ENCODE measurements around the gene CHD3. TPM values are rescaled to one million over a fixed set of nuclear protein-coding genes. Genes with fewer than 3 reads are reported as not detected.

Gene CHD3
- total RNA-seq, 1 donor from 2014 or later, result 128 TPM

DNA sequence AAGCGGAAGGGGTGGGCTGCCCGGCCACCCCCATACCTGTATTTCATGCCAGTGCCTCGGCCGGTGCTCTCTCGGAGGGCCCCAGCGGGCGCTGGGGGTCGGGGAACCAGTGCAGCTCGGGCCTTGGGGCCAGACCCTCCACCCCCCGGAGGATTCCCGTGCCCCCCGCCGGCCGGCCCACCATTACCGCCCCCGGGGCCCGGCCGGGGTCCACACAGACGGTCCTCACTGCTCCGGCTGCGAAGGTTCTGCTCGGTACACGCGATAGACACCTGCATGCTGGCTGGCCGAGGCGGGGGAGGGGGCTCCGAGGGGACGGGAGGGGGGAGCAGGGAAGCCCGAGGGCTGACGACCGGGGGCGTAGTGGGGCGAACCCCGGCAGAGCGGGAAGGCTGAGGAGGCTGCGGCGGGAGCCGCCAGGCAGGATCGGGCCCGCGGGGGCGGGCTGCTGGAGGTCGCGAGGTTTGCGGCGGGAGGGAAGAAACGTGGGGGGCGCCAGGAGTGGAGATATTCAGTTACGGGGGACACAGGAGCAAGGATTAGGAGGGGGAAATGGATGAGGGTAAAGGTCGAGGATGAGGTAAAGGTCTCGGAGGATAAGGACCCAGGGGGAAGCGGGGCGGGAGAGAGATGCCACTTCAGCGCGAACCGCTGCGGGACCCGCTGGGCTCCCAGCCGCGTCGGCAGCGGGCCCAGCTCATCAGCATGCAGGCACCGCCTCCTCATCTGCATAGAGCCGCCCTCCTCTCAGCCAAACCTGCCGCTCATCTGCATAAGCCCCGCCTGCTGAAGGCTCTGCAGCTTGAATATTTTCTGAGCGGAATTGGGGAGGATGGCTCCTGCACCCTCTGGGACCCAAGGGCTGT, 40.8 kb downstream of the CHD3 start, which contains the start of gene KCNAB3:
TSS of gene KCNAB3 (minus strand) at position 699 of the 866 bp plus-strand sequence. CDS start at position 278, 421 bp downstream.
- Histone ChIP-seq H3K9me3 (no peaks in the 10 kb centered on the region), H3K27me3 (no peaks in the 10 kb centered on the region), H3K4me1 (peaks cover 44% of the 10 kb centered on the region), H3K27ac (no peak within 1 kb of the TSS), H3K4me3 (peak within 1 kb of the TSS in 1 of 2 donors; percentile 24), H3K36me3 (no peaks in the 10 kb centered on the region)
- no peak for TF ChIP-seq POLR2A (IDR thresholded peaks at IDR 0.05)
- TF ChIP-seq, protein P1, sequence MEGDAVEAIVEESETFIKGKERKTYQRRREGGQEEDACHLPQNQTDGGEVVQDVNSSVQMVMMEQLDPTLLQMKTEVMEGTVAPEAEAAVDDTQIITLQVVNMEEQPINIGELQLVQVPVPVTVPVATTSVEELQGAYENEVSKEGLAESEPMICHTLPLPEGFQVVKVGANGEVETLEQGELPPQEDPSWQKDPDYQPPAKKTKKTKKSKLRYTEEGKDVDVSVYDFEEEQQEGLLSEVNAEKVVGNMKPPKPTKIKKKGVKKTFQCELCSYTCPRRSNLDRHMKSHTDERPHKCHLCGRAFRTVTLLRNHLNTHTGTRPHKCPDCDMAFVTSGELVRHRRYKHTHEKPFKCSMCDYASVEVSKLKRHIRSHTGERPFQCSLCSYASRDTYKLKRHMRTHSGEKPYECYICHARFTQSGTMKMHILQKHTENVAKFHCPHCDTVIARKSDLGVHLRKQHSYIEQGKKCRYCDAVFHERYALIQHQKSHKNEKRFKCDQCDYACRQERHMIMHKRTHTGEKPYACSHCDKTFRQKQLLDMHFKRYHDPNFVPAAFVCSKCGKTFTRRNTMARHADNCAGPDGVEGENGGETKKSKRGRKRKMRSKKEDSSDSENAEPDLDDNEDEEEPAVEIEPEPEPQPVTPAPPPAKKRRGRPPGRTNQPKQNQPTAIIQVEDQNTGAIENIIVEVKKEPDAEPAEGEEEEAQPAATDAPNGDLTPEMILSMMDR (IDR thresholded peaks at IDR 0.05), result no peak
- TF ChIP-seq POLR2AphosphoS5 (IDR thresholded peaks at IDR 0.05; ENCODE audit: insufficient read depth in 1 of 2, low read depth in 1 of 2), result no peak
- DNase-seq (ENCODE audit: extremely low spot score in 2 of 2), result no peak
- intact Hi-C loops (cut with DNase I), result no loop called here

DNA sequence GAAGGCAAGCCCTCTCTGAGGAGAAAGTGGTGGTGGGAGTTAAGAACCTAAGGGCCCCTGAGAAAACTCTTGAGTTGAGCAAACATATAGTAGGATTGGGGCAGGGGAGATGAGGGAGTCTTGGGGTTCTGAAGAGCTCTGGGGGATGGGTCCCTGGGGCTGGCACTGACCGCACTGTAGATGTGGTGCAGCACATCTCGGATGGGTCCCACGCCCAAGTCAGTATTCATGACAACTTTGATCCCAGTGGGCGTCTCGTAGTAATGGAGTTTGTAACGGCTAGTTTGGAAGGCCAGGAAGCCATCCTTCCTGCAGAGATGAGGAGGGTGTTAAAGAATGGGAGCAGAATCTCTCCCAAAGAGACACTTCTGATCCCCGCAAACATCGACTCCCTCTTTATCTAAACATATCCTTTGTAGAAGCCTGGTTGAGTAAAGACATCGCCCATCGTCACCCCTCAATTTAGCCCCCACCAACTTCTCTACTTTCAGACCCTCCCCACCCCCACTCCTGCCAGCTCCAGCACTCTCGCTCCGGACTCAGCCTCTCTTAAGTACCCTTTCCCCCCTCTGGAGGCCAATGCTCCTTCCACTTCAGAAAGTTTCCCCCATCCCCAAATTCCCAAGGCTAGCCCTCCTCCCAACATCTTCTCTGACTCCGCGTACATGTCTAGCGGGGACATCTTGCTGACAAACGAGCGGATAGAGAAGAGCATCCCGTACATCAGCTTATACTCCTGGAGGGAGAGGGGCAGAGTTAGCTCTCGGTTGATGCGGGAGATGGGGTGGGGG, 42.4 kb downstream of the CHD3 start:
- TF ChIP-seq POLR2A (IDR thresholded peaks at IDR 0.05) (no peak), POLR2AphosphoS5 (IDR thresholded peaks at IDR 0.05; ENCODE audit: insufficient read depth in 1 of 2, low read depth in 1 of 2) (no peak)
- TF ChIP-seq, protein P1 (IDR thresholded peaks at IDR 0.05), result no peak
- H3K4me3 ChIP-seq, result peak overlapping the region; percentile 71 to 88
- peaks cover 46% of the 10 kb centered on the region for H3K4me1 ChIP-seq
- intact Hi-C loops (cut with DNase I), result no loop called here
- H3K27me3 ChIP-seq, result no peaks in the 10 kb centered on the region
- DNase-seq (ENCODE audit: extremely low spot score in 2 of 2), result no peak
- H3K27ac ChIP-seq, result peak overlapping the region; percentile 89
- no peaks in the 10 kb centered on the region for H3K9me3 ChIP-seq
- H3K36me3 ChIP-seq, result no peaks in the 10 kb centered on the region

DNA sequence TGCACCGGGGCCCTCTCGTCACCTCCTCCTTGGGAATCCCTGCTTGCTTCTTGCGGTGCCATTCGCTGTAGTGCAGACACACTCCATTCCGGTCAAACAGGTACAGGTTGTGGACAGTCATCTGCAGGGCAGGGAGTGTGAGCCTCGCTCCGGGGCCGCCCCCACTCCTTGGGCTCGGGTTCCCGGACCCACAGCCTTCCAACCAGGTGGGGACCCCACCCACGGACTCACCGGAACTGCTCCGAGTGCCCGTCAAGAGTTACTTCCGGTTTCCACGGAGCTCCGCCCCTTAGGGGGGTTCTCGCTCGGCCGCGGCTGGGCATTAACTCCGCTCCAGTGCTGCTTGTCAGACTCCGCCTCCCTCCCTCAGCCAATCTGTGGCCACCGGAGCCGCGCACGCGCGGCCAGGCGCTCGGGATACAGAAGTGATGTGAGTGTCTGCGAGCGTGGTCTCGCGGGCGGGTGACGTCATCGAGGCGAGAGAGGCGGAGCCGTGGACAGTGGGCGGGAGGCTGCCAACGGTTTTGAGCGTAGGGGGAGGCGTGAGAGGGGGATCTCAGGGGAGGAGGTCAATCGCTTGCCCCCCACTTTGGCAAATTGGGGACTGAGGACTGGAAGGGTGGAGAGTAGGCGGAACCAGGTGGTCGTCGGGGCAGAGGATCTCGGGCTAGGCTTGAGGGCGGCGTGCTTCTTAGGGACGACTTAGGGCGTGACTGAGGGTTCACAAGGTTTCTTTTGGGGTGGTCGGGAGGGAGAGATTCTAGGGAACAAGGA, 43.3 kb downstream of the CHD3 start, which contains the start of the genes CNTROB and TRAPPC1:
TSS of gene CNTROB (plus strand) at position 498 of the 774 bp plus-strand sequence. CDS start 874 bp downstream, outside the sequence.
TSS of gene TRAPPC1 (minus strand) at position 238 of the 774 bp plus-strand sequence. CDS start at position 121, 117 bp downstream.
- Histone ChIP-seq H3K4me3 (peak within 1 kb of the TSS; percentile 71 to 88), H3K36me3 (peaks cover 0 to 8% of the 10 kb centered on the region in 2 donors), H3K27me3 (no peaks in the 10 kb centered on the region), H3K9me3 (no peaks in the 10 kb centered on the region), H3K27ac (peak within 1 kb of the TSS; percentile 89), H3K4me1 (peaks cover 46% of the 10 kb centered on the region)
- intact Hi-C loops (cut with DNase I), result no loop called here
- TF ChIP-seq, protein P1 (IDR thresholded peaks at IDR 0.05), result no peak
- TF ChIP-seq POLR2AphosphoS5 (IDR thresholded peaks at IDR 0.05; ENCODE audit: insufficient read depth in 1 of 2, low read depth in 1 of 2) (peak; percentile 96 to 99), POLR2A (IDR thresholded peaks at IDR 0.05) (peak; percentile 78 to 83)
- DNase-seq (ENCODE audit: extremely low spot score in 2 of 2), result peak; percentile 100

DNA sequence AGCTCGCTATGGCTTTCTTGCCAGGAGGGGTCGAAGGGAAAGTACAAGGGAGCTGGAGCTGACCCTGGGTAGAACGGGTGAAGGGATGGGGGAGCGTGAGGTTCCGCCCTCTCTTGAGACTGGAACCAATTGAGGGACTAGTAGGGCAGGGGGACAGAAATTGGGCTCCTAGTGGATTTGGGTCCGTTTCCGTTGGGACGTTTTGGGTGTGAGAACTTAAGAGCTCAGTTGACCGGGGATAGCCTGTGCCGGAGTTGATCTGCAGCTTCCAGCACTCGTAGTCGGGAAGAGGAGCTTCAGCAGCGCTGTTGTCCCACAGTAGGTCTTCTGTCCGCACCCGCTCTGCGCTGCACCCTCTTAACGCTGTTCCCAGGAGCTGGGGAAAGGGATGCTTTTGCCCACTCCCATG, 43.9 kb downstream of the CHD3 start:
- Histone ChIP-seq H3K4me1 (peaks cover 46% of the 10 kb centered on the region), H3K27ac (peak overlapping the region; percentile 89), H3K4me3 (peak overlapping the region; percentile 71 to 88), H3K9me3 (no peaks in the 10 kb centered on the region), H3K27me3 (no peaks in the 10 kb centered on the region), H3K36me3 (peaks cover 0 to 14% of the 10 kb centered on the region in 2 donors)
- DNase-seq (ENCODE audit: extremely low spot score in 2 of 2), result no peak
- intact Hi-C loops (cut with DNase I), result no loop called here
- TF ChIP-seq, protein P1 (IDR thresholded peaks at IDR 0.05), result no peak
- TF ChIP-seq POLR2A (IDR thresholded peaks at IDR 0.05) (no peak), POLR2AphosphoS5 (IDR thresholded peaks at IDR 0.05; ENCODE audit: insufficient read depth in 1 of 2, low read depth in 1 of 2) (no peak)

Data from vagina (tissue), 2 donors.